Measurements from ENCODE around the gene ARHGEF28.

DNA sequence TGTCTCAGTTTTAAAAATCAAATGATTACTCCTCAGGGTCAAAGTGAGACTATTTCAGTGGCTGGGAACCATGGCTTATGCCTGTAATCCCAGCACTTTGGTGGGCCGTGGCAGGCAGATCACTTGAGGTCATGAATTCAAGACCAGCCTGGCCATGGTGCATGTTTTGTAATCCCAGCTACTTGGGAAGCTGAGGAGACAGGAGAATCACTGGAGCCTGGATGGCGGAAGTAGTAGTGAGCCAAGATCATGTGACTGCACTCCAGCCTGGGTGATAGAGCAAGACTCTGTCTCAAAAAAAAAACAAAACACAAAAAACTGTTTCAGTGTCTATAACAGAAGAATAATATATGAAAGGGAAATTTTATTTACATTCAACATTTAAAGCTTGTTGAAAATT, 182.9 kb downstream of the ARHGEF28 start:
- TF ChIP-seq TAF1 (IDR thresholded peaks at IDR 0.05; ENCODE audit: borderline replicate concordance, low read depth, low read length) (no peak), POLR2AphosphoS5 (IDR thresholded peaks at IDR 0.05; ENCODE audit: low read depth, low read length) (no peak), POLR2A (IDR thresholded peaks at IDR 0.05; ENCODE audit: low read depth, low read length) (no peak)
